Embryonic facial prominence (tissue), 1 donor: Measurements from ENCODE around the gene FAM83C.

ENCODE experiments used
- DNase-seq: peaks from one replicate; pipeline ENCODE4 v3.0.0-alpha.2; 2016; ENCODE audit errors: extremely low spot score

FAM83C gene

GRCh38 chr20:35298264-35298663 lies 6.0 kb upstream of the FAM83C start:
- no peak for DNase-seq

- no peak for DNase-seq
Observed at GRCh38 chr20:35297740-35298139, 5.5 kb upstream of the FAM83C start.

GRCh38 chr20:35297155-35297554 lies 4.9 kb upstream of the FAM83C start:
- no peak for DNase-seq

- no peak for DNase-seq
Observed at GRCh38 chr20:35296101-35296554, 3.9 kb upstream of the FAM83C start.

- DNase-seq = no peak
Observed at GRCh38 chr20:35295674-35296073, 3.4 kb upstream of the FAM83C start.

GRCh38 chr20:35295058-35295457 lies 2.8 kb upstream of the FAM83C start:
- no peak for DNase-seq

- no peak for DNase-seq
Observed at GRCh38 chr20:35294293-35294685, 2.1 kb upstream of the FAM83C start.

GRCh38 chr20:35293303-35294292 lies 1.4 kb upstream of the FAM83C start:
- DNase-seq = no peak

GRCh38 chr20:35292504-35293285 lies 470 bp upstream of the FAM83C start:
- no peak for DNase-seq

- no peak for DNase-seq
Observed at GRCh38 chr20:35290887-35291417, 1.3 kb downstream of the FAM83C start.

- no peak for DNase-seq
Observed at GRCh38 chr20:35290186-35290886, 1.9 kb downstream of the FAM83C start.

GRCh38 chr20:35288325-35289060 lies 3.7 kb downstream of the FAM83C start:
- DNase-seq = no peak

GRCh38 chr20:35287509-35288324 lies 4.5 kb downstream of the FAM83C start:
- no peak for DNase-seq

- DNase-seq = no peak
Observed at GRCh38 chr20:35286899-35287508, 5.2 kb downstream of the FAM83C start.

- DNase-seq = no peak
Observed at GRCh38 chr20:35286077-35286898, 5.9 kb downstream of the FAM83C start.

- no peak for DNase-seq
Observed at GRCh38 chr20:35285806-35286076, 6.5 kb downstream of the FAM83C start.

GRCh38 chr20:35284992-35285805 lies 7.0 kb downstream of the FAM83C start:
- DNase-seq = no peak
